HepG2 (cell line): ENCODE data around the gene GOT1. TPM values are rescaled to one million over a fixed set of nuclear protein-coding genes. Genes with fewer than 3 reads are reported as not detected.

Source experiments
- AFF4 ChIP-seq: sonication (generic); formaldehyde crosslinking; IDR thresholded peaks from 2 replicates; pipeline ENCODE4 v1.4.0; 2020; ENCODE audit warnings: missing genetic modification reagents
- CBX5 ChIP-seq: sonication (generic); formaldehyde crosslinking; IDR thresholded peaks from 2 replicates; pipeline ENCODE4 v1.4.0; 2020; ENCODE audit warnings: missing genetic modification reagents, borderline replicate concordance
- MXD1 ChIP-seq: sonication (generic); formaldehyde crosslinking; IDR thresholded peaks from 2 replicates; pipeline ENCODE4 v1.4.0; 2020; ENCODE audit warnings: mild to moderate bottlenecking, missing genetic modification reagents
- MXD3 ChIP-seq: IDR thresholded peaks from 2 replicates; pipeline ENCODE4 v1.6.1; 2016; ENCODE audit warnings: mild to moderate bottlenecking, missing biosample characterization, missing genetic modification reagents
- MYPOP ChIP-seq: sonication (generic); formaldehyde crosslinking; IDR thresholded peaks from 2 replicates; pipeline ENCODE4 v1.8.1; 2023; ENCODE audit warnings: mild to moderate bottlenecking, moderate library complexity, missing genetic modification reagents
- NBN ChIP-seq: fragments of 450-650 bp; conservative IDR thresholded peaks from 2 replicates; pipeline ENCODE4 v1.6.1; 2017
- NFRKB ChIP-seq: fragments of 450-650 bp; IDR thresholded peaks from 2 replicates; pipeline ENCODE4 v1.6.1; 2017
- PITX1 ChIP-seq: sonication (generic); formaldehyde crosslinking; IDR thresholded peaks from 2 replicates; pipeline ENCODE4 v1.5.1; 2020; ENCODE audit warnings: mild to moderate bottlenecking, missing genetic modification reagents
- POGZ ChIP-seq: sonication (generic); formaldehyde crosslinking; IDR thresholded peaks from 2 replicates; pipeline ENCODE4 v1.4.0; 2020; ENCODE audit warnings: mild to moderate bottlenecking, missing genetic modification reagents
- POLR2AphosphoS2 ChIP-seq: IDR thresholded peaks from 2 replicates; pipeline ENCODE4 v1.6.1; 2011; ENCODE audit warnings: low read depth, low read length, improper control_type of control experiment
- RELA ChIP-seq: sonication (generic); formaldehyde crosslinking; IDR thresholded peaks from 2 replicates; pipeline ENCODE4 v1.4.0; 2020; ENCODE audit warnings: missing genetic modification reagents
- ZNF318 ChIP-seq: sonication (generic); formaldehyde crosslinking; IDR thresholded peaks from 2 replicates; pipeline ENCODE4 v1.4.0; 2020; ENCODE audit warnings: mild to moderate bottlenecking, missing genetic modification reagents
- ZNF569 ChIP-seq: sonication (generic); formaldehyde crosslinking; IDR thresholded peaks from 2 replicates; pipeline ENCODE4 v1.5.0; 2020; ENCODE audit warnings: mild to moderate bottlenecking, missing genetic modification reagents, moderate library complexity, borderline replicate concordance
- ZNF674 ChIP-seq: sonication (generic); formaldehyde crosslinking; IDR thresholded peaks from 2 replicates; pipeline ENCODE4 v1.5.0; 2020; ENCODE audit warnings: low read depth, mild to moderate bottlenecking, missing genetic modification reagents
- ZNF703 ChIP-seq: sonication (generic); formaldehyde crosslinking; IDR thresholded peaks from 2 replicates; pipeline ENCODE4 v1.5.1; 2020; ENCODE audit warnings: missing genetic modification reagents, mild to moderate bottlenecking, moderate library complexity, borderline replicate concordance
- ZSCAN29 ChIP-seq: sonication (generic); formaldehyde crosslinking; conservative IDR thresholded peaks from 2 replicates; pipeline ENCODE4 v1.4.0; 2020; ENCODE audit warnings: mild to moderate bottlenecking, missing genetic modification reagents
- polyA plus RNA-seq, 8 experiments: library from polyadenylated mRNA; depleted of rRNA in 3 of 8; stranded (reverse) in 7 of 8; unstranded in 1 of 8; fragments of >200 nt; fragmentation: Illumina TruSeq in 4 of 8; extraction: Trizol in 4 of 8; gene quantifications; 2 replicates each; pipeline versions ENCODE4 v1.2.1 to v1.2.3, GENCODE V29; 2011 to 2016; ENCODE audit warnings: low read depth in 4 of 8, missing spikeins in 1 of 8, mixed read lengths in 1 of 8; ENCODE audit not compliant: insufficient read depth in 1 of 8
- total RNA-seq, 5 experiments: library from RNA; depleted of rRNA; stranded (reverse); fragments of >200 nt; fragmentation: Illumina TruSeq; extraction: Trizol; gene quantifications; 2 replicates each; pipeline ENCODE4 v1.2.3, GENCODE V29; 2016; ENCODE audit warnings: low read depth in 1 of 5

Gene GOT1
- total and polyA plus RNA-seq, 2 of the 13 experiments (the other 11 are each of a cell fraction or from before 2014, with no cell fraction given): 81.2 to 102 TPM

GRCh38 chr10:99421233-99421739, 9.1 kb downstream of the GOT1 start (continued):
- TF ChIP-seq MXD3: no peak
- TF ChIP-seq AFF4 (CRISPR knock-in tag): peak; percentile 68; the same call in 1 of the 2 replicates
- TF ChIP-seq ZNF674 (CRISPR knock-in tag): no peak
- no peak for TF ChIP-seq ZNF703 (CRISPR knock-in tag)
- no peak for TF ChIP-seq ZSCAN29
- TF ChIP-seq POLR2AphosphoS2: no peak
- no peak for TF ChIP-seq NFRKB
- no peak for TF ChIP-seq CBX5 (CRISPR knock-in tag)
- no peak for TF ChIP-seq NBN
- peak; percentile 90 for TF ChIP-seq PITX1
- no peak for TF ChIP-seq ZNF318
- no peak for TF ChIP-seq MYPOP
- peak; percentile 83 for TF ChIP-seq POGZ (CRISPR knock-in tag)
- TF ChIP-seq MXD1 (CRISPR knock-in tag): no peak
- TF ChIP-seq ZNF569: no peak
- TF ChIP-seq RELA: no peak
